Stimulated activated CD4-positive, alpha-beta T cell treated with anti-CD3 and anti-CD28 coated beads, Interleukin-15, amount 100 ng/mL, for 1 hour (primary cell): ENCODE results near the gene CTCF.

Source experiments
- DNase-seq, 2 donors: peaks; one replicate each; pipeline ENCODE4 v3.0.0-alpha.2; 2020; ENCODE audit warnings: low read depth in 1 of 2, low spot score in 1 of 2

CTCF gene

DNA sequence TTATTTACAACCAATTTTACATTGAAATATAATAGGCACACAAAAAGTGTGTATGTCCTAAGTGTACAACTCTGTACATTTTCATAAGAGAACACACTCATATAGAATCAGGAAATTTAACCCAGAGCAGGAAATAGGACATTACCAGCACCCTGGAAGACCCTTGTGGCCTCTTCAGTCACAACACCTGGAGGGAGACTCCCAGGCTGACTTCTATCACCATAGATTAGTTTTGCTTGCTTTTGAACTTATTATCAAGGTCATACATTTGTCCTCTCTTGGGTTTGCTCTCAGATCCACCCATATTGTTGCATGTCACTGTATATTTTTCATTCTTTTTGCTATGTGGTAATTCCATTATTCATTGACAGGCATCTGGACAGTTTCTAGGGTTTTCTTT lies 27.9 kb upstream of the CTCF start:
- no peak for DNase-seq

DNA sequence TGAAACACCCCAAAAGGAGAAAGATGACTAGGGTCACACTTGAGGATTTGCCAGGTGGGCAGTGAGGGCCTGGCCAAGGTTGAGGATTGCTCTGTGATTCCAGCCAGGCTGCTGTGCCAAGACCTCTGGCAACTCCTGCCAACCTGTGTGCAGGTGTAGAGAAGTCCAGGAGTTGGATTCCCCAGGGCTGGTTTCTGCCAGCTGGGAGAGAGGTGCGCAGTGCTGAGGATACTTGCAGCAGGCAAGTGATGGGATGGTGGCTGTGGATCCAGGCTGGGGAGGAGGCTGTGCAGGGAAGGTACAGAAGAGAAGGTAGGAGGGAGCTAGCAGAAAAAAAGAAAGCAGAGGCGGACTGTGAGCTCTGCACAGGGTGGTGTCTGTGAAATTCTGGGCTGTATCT lies 27.1 kb upstream of the CTCF start:
- no peak for DNase-seq

DNA sequence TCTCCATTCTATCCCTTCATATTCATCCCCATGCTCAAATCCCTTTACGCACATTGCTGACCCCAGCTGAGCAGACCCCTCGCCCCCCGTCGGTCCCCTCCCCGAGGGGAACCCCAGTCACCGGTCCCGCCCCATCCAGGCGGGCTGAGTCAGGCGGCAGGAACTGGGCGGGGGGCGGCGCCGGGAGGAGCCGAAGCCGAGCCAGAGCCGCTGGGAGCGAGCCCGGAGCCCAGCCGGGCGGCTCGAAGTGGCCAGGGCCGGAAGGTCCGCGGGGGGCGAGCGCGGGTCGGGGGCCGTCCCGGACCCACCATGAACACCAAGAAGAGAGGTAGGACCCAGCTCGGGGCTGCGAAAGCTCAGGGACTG lies 25.1 kb upstream of the CTCF start:
- DNase-seq: peak in 1 of 2 donors; percentile 46

DNA sequence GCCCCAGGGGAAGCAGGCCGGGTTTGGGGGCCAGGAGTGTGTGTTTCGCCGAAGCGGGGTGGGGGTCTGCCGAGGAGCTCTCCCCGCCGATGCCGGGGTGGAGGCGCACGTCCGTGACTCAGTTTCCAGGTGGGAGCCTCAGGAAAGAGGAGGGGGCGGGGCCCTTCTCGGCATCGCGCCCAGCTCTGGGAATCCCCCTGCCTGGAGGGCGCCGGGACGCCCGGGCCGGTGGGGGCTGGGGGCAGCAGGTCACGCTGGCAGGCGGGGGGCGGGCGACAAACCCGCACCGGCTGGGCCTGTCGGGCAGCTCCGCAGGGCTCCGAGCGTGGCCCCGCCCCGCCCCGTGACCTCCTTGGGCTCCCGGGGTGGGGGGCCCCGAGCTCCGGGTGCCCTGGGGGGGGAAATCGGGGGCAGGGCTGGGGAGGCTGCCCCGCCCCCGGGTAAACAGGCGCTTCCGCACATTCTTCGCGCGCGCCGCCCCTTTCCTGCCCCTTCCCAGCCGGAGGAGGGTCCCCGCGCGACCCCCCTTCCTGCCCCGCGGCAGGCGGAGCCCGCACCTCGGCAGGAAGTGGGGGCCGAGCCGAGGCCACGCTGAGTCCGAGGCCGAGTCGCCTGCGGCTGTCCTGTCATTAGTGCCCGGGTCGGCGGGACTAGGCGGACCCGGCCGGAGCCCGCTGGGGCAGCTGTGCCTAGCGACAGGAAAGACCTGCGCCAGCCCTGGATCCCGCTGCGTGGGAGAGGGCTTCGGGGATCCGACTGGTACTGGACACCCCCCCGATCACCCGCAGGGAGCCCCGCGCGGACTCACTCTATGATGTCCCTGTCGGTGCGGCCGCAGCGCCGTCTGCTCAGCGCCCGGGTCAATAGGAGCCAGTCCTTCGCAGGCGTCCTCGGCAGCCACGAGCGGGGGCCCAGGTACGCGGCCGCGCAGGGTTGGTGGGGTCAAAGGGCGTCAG lies 24.4 kb upstream of the CTCF start:
- DNase-seq: peak; percentile 46 to 52

DNA sequence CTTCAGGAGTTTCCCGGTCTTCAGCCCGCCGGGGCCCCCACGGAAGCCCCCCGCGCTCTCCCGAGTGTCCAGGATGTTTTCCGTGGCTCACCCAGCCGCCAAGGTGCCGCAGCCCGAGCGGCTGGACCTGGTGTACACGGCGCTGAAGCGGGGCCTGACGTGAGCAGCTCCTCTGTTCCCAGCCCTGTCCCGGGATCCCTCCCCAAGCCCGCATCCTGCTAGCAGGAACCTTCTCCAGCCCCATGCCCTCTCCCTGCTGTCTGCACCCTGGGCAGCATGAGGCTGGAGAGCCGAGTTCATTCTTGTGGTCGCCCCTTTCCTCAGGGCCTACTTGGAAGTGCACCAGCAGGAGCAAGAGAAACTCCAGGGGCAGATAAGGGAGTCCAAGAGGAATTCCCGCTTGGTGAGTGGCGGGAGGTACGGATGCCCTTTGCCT lies 23.6 kb upstream of the CTCF start:
- no peak for DNase-seq

DNA sequence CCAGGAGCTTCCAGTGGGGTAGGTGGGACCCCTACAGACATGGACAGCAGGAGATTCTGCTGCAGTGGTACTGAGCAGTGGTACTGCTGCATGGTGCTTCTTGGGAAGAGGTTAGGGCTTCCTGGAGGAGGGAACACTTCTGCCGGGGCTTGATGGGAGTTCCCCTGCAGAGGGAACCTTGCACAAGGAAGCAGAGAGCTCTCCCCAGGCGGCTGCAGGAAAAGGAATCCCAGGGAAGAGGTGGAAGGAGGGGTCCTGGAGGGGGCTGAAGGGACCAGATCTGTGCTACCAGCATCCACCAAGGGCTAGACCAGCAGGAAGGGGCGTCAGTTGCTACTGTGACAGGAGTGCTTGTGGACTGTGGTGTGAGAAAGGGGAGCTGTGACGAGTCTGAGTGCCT lies 23.1 kb upstream of the CTCF start:
- no peak for DNase-seq

DNA sequence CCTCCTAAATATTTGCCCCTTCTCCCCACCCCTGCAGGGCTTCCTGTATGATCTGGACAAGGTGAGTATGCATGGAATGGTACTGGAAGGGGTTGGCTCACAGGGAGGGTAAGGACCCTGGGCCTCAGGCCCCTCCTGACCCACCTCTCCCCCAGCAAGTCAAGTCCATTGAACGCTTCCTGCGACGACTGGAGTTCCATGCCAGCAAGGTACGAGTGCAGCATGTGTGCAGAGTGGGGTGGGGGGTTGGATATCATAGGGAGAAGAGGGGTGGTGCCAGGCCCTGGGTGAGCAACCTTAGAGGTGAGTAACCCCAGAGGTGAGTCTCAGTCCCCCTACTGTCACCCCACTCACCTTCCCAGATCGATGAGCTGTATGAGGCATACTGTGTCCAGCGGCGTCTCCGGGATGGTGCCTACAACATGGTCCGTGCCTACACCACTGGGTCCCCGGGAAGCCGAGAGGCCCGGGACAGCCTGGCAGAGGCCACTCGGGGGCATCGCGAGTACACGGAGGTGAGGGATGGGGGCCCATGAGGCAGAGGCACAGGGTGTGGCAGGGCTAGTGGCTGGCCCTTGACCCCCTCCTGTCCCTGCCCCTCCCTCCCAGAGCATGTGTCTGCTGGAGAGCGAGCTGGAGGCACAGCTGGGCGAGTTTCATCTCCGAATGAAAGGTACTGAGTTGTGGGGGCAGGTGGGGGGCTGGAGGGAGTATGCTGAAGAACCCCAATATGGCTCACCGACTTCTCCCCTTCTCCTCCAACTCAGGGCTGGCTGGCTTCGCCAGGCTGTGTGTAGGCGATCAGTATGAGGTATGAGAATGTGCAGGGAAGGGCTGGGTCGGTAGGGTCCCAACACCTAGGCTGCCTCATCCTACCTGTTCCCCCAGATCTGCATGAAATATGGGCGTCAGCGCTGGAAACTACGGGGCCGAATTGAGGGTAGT lies 22.4 kb upstream of the CTCF start:
- DNase-seq: no peak

DNA sequence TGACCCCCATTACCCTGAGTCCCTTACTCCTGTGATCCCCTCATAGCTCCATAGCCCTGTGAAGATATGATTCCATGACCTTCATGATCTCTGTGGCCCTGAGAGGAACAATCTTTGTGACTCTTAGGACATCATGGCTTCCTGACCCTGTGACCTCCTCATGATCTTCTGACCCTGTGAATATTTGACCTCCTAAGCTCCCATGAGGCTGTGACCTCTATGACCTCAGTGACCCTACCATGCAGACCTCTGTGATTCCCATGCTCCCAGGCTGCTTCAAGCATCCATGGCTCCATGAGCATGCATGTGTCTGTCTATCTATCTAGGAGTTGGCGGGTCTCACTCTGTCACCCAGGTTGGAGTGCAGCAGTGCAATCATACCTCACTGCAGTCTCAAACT lies 21.6 kb upstream of the CTCF start:
- no peak for DNase-seq

DNA sequence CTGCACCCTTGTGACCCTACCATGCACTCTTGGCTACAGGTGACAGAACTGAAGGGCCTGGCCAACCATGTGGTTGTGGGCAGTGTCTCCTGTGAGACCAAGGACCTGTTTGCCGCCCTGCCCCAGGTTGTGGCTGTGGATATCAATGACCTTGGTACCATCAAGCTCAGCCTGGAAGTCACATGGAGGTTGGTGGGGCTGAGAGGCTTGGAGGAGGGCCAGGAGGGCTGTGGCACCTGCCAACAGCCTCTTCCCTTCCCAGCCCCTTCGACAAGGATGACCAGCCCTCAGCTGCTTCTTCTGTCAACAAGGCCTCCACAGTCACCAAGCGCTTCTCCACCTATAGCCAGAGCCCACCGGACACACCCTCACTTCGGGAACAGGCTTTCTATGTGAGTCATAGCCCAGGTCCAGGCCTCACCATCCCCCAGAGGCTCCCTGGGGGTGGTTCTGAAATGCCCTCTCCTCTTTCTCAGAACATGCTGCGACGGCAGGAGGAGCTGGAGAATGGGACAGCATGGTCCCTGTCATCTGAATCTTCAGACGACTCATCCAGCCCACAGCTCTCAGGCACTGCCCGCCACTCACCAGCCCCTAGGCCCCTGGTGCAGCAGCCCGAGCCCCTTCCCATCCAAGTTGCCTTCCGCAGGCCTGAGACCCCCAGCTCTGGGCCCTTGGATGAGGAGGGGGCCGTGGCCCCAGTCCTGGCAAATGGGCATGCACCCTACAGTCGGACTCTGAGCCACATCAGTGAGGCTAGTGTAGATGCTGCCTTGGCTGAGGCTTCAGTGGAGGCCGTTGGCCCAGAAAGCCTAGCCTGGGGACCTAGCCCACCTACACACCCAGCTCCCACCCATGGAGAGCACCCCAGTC lies 20.7 kb upstream of the CTCF start:
- DNase-seq: no peak

DNA sequence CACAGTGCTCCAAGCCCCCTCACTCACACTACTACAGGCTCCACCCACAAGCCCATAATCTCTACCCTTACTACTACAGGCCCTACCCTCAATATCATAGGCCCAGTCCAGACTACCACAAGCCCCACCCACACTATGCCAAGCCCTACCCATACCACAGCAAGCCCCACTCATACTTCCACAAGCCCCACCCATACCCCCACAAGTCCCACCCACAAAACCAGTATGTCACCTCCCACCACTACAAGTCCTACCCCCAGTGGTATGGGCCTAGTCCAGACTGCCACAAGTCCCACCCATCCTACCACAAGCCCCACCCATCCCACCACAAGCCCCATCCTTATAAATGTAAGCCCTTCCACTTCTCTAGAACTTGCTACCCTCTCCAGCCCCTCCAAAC lies 19.9 kb upstream of the CTCF start:
- peak in 1 of 2 donors; percentile 51 for DNase-seq

DNA sequence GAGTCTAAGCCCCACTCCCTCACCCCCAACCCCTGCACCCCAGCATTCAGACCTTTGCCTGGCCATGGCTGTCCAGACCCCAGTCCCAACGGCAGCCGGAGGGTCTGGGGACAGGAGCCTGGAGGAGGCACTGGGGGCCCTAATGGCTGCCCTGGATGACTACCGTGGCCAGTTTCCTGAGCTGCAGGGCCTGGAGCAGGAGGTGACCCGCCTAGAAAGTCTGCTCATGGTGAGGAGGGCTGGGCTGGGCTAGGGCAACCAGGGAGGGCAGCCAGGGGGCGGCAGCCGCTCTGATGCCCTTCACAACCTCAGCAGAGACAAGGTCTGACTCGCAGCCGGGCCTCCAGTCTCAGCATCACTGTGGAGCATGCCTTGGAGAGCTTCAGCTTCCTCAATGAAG lies 19.3 kb upstream of the CTCF start:
- DNase-seq: no peak

DNA sequence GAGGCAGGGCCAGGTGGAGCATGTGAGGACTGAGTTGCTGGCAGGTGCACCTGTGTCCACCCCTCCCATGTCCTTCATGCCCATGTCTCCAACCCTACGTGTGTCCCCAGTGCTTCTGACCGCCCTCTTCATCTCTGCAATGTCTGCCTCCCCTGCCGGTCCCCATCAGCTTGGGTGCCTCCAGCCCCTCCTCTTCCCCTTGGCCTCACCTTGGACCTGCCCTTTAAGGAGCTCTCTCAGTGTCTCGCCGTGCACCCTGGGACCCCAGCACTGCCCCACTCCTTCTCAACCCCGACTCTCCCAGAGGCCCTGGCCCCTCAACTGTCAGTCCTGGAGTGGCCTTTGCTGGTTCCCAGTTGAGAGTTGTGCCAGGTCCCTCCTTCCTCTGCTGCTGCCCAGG lies 18.7 kb upstream of the CTCF start:
- no peak for DNase-seq

DNA sequence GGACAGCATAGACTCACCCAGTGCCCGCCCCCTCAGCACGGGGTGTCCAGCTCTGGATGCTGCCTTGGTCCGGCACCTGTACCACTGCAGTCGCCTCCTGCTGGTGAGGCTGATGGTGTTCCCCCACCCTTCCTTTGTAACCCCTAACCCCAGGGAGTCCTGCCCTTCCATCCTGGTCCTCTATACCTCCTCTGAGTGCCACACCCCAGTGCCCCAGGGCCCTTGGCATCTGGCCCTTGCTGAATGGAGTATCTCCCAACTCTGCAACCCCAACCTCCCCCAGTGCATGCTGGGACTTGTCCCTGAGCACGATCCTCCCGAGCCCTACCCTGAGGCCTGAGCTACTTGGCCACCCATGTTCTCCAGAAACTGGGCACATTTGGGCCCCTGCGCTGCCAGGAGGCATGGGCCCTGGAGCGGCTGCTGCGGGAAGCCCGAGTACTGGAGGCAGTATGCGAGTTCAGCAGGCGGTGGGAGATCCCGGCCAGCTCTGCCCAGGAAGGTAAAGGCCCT lies 17.9 kb upstream of the CTCF start:
- no peak for DNase-seq

DNA sequence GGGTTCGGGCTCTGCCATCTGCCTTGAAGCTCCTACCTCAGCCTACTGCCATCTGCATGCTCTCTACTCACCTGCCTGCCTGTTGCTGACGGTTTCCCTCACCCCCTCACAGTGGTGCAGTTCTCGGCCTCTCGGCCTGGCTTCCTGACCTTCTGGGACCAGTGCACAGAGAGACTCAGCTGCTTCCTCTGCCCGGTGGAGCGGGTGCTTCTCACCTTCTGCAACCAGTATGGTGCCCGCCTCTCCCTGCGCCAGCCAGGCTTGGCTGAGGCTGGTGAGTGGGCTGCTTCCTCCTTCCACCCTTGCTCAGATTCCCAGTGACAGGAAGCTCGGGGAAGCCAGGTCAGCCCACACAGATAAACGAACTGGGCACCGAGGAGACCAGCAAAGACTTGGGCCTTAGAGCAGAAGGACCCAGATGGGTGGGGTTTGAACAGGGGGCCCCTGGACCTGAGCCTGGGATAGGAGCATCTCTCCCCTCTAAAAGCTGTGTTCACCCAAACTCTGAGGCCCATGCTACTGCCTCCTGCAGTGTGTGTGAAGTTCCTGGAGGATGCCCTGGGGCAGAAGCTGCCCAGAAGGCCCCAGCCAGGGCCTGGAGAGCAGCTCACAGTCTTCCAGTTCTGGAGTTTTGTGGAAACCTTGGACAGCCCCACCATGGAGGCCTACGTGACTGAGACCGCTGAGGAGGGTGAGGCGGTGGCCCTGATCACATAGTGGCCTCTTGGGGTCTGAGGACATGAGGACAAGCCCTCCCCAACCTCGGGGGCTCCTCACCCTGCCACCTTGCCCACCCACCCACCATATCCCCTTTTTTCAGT lies 17.3 kb upstream of the CTCF start:
- no peak for DNase-seq

DNA sequence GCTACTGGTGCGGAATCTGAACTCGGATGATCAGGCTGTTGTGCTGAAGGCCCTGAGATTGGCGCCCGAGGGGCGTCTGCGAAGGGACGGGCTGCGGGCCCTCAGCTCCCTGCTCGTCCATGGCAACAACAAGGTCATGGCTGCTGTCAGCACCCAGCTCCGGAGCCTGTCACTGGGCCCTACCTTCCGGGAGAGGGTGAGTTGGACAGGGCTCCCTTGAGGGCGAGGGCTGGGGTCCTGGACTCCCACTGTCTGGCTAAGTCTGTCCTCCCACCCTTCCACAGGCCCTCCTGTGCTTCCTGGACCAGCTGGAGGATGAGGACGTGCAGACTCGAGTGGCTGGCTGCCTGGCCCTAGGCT lies 16.7 kb upstream of the CTCF start:
- DNase-seq: no peak

DNA sequence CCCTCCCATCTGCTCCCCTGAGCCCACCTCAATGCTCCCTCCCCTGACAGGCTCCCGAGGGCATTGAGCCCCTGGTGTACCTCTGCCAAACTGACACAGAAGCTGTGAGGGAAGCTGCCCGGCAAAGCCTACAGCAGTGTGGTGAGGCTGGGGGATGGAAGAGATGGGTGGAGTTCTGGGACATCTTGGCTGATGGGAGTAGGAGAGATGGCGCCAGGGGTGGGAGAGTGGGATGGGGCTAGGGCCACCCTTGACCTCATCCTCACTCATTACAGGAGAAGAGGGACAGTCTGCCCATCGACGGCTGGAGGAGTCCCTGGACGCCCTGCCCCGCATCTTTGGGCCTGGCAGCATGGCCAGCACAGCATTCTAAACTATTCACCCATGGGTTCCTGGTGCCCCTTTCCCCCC lies 16.2 kb upstream of the CTCF start:
- DNase-seq: no peak

DNA sequence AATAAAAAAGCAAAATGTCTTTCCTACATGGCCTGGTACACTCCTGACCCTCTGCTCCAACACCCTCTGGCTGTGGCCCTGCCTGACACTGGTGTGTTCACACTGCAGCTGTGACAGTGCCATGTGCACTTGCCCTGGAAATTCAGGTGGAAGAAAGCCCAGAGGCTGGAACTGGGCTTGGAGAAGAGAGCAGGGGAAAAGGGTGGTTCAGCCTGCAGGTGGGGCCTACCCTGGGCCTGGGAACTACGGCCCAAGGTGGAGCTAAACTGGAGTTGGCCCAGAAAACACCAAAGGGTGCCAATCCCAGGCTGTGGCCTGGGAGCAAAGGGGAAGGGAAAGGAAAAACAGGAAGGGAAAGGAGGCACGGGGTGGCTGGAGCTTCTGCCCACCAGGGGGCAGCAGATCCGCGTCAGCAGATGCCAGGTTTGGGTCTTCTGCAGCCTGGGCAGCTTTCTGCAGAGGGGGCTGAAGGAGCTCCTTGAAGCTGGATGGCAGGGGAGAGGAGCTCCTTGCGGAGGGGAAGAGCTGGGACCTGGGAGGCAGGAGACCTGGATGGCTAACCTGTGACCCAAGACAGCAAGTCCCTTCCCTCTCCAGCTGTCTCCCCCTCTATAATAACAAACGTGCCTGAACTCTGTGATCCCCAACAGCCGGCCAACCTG lies 15.4 kb upstream of the CTCF start:
- peak; percentile 58 to 63 for DNase-seq

DNA sequence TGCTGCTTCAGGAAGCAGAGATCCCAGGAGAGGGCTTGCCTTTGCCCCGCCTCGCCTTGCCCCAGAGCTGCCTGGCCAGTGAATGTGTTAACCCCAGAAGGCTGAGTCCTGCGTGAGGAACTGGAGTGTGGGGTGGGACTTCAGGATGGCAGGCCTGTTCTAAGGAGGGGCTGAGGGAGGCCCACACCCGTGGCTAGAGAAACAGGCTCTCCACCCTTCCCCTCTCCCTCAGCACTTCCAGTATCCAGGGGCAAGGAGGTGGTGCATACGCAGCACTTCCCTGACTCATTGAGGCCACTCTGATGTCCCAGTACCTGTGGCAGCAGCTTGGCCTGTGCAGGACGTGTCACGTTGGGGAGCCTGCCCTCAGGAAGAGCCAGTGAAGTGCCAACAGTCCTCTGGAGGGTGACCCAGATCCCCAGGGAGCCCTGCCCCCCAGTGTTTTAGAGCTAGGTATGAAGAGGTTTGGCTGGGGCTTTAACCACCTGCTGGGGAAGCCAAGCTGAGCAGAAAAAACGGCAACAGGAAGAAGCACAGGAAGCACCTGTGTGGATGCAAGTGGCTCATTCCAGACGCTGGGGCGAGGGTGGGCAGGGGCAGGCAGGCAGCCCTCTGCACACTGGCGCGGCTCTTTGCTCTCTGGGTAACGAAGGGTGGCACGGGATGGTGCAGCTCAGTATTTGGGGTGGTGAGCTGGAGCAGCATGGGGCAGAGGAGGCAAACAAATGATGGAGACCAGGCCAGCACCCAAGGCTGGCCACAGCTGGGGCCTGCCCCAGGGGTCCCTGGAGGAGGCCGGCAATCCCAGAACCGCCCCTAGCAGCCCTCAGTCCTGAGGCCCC lies 14.7 kb upstream of the CTCF start:
- DNase-seq: no peak
